Stimulated activated CD8-positive, alpha-beta memory T cell treated with anti-CD3 and anti-CD28 coated beads, Interleukin-15, amount 100 ng/mL, for 4 hours (primary cell): Measurements from ENCODE around the gene PCGF1.

Experiments used
- DNase-seq, 2 donors: peaks; one replicate each; pipeline ENCODE4 v3.0.0-alpha.2; 2020; ENCODE audit warnings: low read depth in 2 of 2

PCGF1 gene

GRCh38 chr2:74537140-74537539 lies 29.6 kb upstream of the PCGF1 start:
- DNase-seq = no peak

DNA sequence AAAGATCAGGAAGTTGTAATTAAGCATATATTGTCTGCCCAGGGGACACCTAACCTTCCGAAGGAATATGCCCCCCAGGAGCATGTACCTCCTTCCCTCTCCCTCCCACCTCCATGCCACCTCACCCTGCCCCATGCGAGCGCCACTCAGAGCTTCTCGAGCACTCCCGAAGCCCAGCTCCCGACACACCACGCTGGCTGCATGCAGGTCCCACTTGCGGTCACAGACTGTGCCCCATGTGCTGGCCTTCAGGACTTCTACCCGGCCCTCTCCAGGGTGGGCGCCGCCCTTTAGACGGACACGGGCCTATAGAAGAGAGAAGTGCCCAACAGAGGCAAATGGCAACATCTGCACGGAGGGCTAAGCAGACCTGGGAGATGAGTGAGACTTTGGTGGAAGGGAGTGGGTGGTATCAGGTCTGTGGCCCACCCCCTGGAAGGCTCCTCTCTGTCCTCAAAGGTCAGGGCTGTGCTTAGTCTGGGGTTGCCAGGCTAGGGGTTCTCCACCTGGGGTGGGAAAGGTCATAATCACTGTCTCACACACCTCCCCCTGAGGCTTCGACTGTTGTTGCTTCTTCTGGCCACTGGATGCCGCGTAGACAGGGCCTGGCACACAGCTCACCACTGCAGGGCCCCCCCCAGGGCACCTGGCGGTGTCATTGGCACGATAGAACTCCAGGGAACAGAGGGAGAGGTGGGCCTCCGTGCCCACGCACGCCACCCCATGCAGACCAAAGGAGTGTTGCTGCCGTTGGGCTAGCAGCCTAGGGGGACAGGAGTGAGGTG lies 28.9 kb upstream of the PCGF1 start:
- no peak for DNase-seq

DNA sequence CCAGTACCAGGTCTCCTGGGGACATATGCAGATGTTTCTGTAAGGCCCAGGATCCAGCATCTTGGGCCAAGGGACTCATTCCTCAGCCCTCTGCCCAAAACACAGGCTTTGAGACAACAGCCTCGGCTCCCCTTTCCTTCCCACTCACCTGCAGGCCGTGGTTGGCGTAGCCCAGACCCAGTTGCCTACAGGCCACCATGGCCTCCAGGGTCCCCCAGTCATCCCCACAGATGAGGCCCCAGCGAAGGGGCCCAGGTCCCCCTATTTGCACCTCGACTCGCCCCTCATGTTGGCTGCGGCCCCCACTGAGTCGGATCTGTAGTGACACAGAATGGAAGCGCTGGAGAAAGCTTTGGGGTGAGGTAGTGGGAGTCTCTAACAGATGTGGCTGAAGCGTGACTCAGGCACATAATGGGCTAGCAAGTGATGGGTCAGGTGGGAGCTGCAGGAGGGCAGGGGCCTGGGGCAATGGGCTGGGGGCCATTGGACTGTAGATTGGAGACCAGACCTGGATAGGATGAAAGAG lies 28.0 kb upstream of the PCGF1 start:
- DNase-seq = no peak

DNA sequence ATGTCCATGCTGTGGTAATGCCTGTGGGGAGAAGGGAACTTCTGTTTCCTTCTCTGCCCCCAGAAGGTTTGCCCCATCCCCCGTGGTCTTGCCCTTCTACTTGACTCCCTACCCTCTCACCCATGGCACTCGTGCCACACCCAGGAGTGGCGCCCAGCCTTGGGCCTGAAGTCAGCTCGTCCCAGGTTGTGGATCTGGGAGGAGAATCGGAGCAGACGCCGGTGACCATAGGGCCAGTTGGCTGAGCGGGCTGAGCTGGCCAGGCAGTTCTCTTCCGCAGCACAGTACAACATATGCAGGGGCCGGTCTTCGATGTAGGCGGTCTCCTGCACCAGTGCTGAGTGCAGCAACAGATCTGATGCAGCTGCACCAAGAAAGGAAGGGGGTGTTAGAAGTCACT lies 26.9 kb upstream of the PCGF1 start:
- no peak for DNase-seq

DNA sequence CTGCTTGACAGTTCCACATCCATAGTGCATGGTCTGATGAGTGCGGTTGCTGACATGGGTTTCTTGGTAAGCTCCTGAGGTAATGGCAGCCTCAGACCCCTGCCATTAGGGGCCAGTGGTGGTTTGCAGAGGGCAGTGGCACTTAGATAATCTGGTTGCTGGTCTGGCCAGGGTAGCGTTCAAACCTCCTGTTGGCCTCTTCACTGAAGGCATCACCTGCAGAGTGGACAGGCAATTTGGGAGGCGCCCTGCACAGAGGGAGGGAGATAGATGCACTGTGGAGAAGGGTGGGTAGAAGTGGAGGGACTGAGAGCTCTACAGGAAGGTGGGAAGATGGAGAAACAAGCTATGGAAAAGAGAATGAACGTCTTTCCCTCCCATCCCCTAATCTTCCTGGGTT lies 26.0 kb upstream of the PCGF1 start:
- DNase-seq = no peak

- DNase-seq = no peak
Measured at GRCh38 chr2:74532222-74532621, 24.7 kb upstream of the PCGF1 start.

GRCh38 chr2:74531666-74532065 lies 24.2 kb upstream of the PCGF1 start:
- no peak for DNase-seq

GRCh38 chr2:74530239-74531187 lies 23.0 kb upstream of the PCGF1 start:
- DNase-seq = no peak

- DNase-seq = peak; percentile 75 to 76
Measured at GRCh38 chr2:74529357-74530238, 22.1 kb upstream of the PCGF1 start, which contains the start of the genes AUP1 and HTRA2. Gene AUP1, minus strand, starts transcription at chr2:74529706. Its CDS starts 77 bp downstream, at chr2:74529629. Gene HTRA2, plus strand, starts transcription at chr2:74529933. Its CDS starts 74 bp downstream, at chr2:74530007.

DNA sequence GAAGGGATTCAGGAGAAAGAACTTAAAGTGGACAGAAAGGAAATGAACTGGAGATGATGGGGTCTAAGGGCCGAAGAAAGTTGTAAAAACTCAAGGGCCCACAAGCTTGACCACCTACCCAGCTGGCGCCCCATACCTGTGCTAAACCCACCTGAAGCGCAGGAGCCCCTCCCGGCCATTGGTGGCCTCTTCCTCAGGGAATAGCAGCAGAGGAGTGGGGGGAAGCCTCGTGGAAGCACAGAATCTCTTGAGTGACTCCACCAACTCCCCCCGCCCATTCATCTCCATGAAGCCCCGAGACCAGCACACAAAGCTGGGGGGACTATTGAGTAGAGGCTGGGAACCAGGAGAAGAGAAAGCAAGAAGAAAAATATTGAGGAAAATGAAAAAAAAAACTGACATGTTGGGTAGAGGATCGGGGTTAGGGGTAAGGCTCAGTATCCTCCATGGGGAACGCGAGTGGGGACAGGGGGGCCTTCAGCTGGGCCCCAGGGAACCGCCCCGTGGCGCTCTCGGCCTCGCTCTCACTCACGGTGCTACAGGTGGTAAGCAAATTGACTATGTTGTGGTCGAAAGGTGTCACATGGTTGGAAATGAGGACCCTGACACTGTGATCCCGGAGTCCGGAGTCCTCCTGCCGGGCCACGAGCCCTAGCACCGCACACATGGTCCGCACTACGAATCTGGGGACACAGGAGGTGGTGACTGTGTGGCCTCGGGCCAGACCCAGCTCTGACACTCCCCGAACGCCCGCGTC lies 21.3 kb upstream of the PCGF1 start:
- DNase-seq = no peak

GRCh38 chr2:74527741-74528140 lies 20.2 kb upstream of the PCGF1 start:
- no peak for DNase-seq

DNA sequence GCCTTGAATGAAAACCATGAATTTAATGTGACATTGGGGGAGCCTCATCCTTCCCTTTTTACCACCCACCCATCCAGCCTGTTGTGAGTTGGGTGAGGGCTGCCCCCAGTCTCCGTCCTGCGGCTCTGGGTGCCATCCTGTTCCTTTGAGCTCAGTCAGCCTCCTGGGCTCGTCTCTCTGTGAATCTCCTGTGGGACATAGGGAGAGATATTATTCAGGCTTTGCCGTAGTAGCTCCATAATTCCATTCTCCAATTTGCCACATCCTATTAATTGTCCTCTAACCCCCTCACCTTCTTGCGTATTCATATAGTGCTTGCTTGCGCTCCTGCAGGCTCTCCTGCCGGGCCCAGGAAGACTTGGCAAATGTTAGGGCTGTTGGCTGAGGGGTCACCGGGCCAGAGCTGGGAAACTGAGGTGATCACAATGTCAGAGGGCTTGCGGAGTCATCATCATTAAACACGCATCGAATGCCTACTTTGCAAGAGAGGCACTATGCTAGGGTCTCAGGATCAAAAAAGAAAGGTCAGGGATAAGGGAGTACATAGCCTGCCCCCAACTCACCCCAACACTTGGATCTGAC lies 19.2 kb upstream of the PCGF1 start:
- DNase-seq = no peak

DNA sequence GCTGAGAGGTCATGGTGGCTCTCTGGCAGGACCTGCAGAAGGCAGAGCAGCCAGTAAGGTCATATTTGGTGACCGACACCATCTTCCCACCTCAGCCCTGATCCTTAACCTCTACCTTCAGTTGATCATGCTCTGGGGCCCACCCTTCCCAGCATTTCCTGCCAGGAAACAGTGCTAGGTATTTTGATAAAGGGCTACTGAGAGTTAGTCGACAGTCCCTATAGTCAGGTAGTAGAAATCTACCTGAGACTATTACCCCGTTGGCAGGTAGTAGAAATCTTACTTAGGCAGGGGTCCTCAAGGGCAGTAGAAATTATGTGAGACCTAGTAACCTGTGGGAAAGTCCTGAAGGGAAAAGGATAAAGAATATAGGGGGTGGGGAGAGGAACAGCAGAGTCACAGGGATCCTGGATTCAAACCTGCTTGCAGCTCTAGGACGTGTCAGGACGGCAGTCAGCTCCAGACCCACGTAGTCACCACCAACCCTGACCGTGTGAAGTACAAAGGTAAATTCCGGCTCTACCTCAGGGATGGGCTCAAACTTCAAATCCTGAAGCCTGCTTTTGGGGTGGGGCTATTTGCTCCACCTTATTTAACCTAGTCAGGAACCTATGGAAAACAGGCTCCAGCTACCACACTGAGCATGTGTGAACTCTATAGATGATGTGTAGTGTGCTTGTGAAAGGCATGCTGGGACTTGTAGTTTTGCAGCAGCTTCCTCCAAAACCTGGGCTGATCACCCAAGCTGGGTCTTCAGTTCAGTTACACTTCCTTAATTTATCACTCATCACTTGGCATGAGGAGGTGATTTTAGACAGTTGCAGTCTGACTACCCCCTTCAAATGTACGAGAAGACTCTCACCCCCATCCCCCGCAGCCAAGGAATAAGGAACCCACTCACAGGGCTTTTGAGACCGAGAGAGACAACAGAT lies 18.5 kb upstream of the PCGF1 start, which contains the start of gene DQX1:
Gene DQX1, minus strand, starts transcription at position 515 of the 932 bp plus-strand sequence. Its CDS starts 502 bp downstream, at position 13.
- no peak for DNase-seq

- no peak for DNase-seq
Measured at GRCh38 chr2:74524955-74525716, 17.6 kb upstream of the PCGF1 start.

DNA sequence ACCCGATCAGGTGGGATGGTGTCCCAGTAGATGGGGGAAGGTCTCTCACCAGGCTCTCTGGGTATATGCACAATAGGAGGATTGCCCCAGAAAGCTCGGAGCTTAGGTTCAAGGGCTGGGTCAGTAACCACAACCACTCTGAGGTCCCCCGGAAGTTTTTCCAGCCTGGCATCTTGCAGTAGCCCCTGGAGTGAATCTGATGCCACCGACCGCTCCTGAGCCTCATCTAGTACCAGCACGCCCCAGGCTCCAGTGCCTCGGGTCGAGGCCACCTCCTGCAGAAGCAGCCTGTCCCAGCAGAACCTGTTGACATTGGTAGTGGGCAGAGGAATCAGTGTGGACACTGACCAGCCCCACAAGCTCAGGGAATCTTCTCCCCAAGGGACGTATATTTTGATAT lies 16.5 kb upstream of the PCGF1 start:
- no peak for DNase-seq

DNA sequence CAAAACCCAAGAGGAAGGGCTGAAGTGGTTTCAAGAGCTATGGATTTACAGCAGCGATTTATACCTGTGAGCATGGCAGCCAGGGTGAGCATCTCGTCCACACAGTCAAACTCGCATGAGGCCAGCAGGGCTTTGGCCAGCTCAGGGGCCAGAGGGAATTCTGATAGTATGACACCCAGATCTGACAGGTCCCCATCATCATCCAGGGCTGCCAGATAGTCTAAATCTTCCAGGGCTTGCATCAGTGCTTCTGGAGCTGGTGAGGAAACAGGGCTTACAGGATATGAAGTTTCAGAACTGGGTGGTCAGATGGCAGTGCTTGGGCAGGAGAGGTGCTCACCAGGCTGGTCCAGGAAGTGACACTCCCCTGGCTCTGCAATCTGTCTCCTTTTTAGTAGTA lies 15.0 kb upstream of the PCGF1 start:
- no peak for DNase-seq

- DNase-seq = no peak
Measured at GRCh38 chr2:74516650-74517049, 9.2 kb upstream of the PCGF1 start.

- DNase-seq = peak; percentile 49 to 60
Measured at GRCh38 chr2:74515981-74516633, 8.6 kb upstream of the PCGF1 start.
